ENCODE results near the gene NOL12.
"Not testable (repeated sequence)": the region's sequence is repeated elsewhere in the genome, so short reads cannot be mapped to it uniquely, and the experiment has no call there.

- not testable (repeated sequence) for TF ChIP-seq EZH2phosphoT487, CTCF (IDR thresholded peaks at IDR 0.05)
Measured at GRCh38 chr22:37717746-37718305, 31.7 kb downstream of the NOL12 start.

Measured in neural progenitor cell (in vitro differentiated cells).